Stimulated activated CD8-positive, alpha-beta memory T cell treated with anti-CD3 and anti-CD28 coated beads, Interleukin-7, amount 100 ng/mL, for 1 hour (primary cell): Measurements from ENCODE around the gene FTCD.
"Not testable (repeated sequence)": the region's sequence is repeated elsewhere in the genome, so short reads cannot be mapped to it uniquely, and the experiment has no call there.

Experiments used
- DNase-seq, 2 donors: peaks; one replicate each; pipeline ENCODE4 v3.0.0-alpha.2; 2020; ENCODE audit warnings: low read depth in 2 of 2

Gene FTCD

GRCh38 chr21:46155514-46156377 lies at the start of gene FTCD:
Gene FTCD (minus strand): TSS chr21:46155579. CDS start chr21:46155523, 56 bp downstream.
- no peak for DNase-seq

- no peak for DNase-seq
These were observed 49.8 kb upstream of the FTCD start for GRCh38 chr21:46205166-46205565.

- no peak for DNase-seq
These were observed 47.8 kb upstream of the FTCD start for GRCh38 chr21:46203203-46203600.

GRCh38 chr21:46202592-46203202 lies 47.3 kb upstream of the FTCD start:
- DNase-seq = no peak

- DNase-seq = not testable (repeated sequence)
These were observed 45.8 kb upstream of the FTCD start for GRCh38 chr21:46200877-46201803.

GRCh38 chr21:46199436-46200373 lies 44.3 kb upstream of the FTCD start:
- DNase-seq = no peak

GRCh38 chr21:46196733-46197132 lies 41.4 kb upstream of the FTCD start:
- DNase-seq = no peak

- DNase-seq = no peak
These were observed 40.3 kb upstream of the FTCD start for GRCh38 chr21:46195595-46196195.

- no peak for DNase-seq
These were observed 39.3 kb upstream of the FTCD start for GRCh38 chr21:46194374-46195334.

GRCh38 chr21:46193829-46194373 lies 38.5 kb upstream of the FTCD start:
- DNase-seq = no peak

GRCh38 chr21:46191686-46192575 lies 36.6 kb upstream of the FTCD start:
- no peak for DNase-seq

- no peak for DNase-seq
These were observed 35.9 kb upstream of the FTCD start for GRCh38 chr21:46191257-46191685.

- no peak for DNase-seq
These were observed 35.2 kb upstream of the FTCD start for GRCh38 chr21:46190491-46191131.

- DNase-seq = no peak
These were observed 34.6 kb upstream of the FTCD start for GRCh38 chr21:46189959-46190490.

GRCh38 chr21:46189213-46189958 lies 34.0 kb upstream of the FTCD start:
- no peak for DNase-seq
